ENCODE results near the gene PRRX2. TPM values are rescaled to one million over a fixed set of nuclear protein-coding genes. Genes with fewer than 3 reads are reported as not detected.

The PRRX2 gene
- total RNA-seq, 1 donor from 2014 or later, result 112 TPM

GRCh38 chr9:129762985-129763926 is 97.8 kb downstream of the PRRX2 start:
- intact Hi-C loops (cut with DNase I), result no loop called here
- no peak overlapping the region for H3K27ac ChIP-seq
- H3K9me3 ChIP-seq, result no peaks in the 10 kb centered on the region
- H3K4me3 ChIP-seq, result no peak overlapping the region
- H3K27me3 ChIP-seq, result no peaks in the 10 kb centered on the region
- no peaks in the 10 kb centered on the region for H3K4me1 ChIP-seq
- DNase-seq (ENCODE audit: low spot score in 2 of 2), result no peak
- no peaks in the 10 kb centered on the region for H3K36me3 ChIP-seq
- TF ChIP-seq, protein P1, sequence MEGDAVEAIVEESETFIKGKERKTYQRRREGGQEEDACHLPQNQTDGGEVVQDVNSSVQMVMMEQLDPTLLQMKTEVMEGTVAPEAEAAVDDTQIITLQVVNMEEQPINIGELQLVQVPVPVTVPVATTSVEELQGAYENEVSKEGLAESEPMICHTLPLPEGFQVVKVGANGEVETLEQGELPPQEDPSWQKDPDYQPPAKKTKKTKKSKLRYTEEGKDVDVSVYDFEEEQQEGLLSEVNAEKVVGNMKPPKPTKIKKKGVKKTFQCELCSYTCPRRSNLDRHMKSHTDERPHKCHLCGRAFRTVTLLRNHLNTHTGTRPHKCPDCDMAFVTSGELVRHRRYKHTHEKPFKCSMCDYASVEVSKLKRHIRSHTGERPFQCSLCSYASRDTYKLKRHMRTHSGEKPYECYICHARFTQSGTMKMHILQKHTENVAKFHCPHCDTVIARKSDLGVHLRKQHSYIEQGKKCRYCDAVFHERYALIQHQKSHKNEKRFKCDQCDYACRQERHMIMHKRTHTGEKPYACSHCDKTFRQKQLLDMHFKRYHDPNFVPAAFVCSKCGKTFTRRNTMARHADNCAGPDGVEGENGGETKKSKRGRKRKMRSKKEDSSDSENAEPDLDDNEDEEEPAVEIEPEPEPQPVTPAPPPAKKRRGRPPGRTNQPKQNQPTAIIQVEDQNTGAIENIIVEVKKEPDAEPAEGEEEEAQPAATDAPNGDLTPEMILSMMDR (IDR thresholded peaks at IDR 0.05), result no peak

DNA sequence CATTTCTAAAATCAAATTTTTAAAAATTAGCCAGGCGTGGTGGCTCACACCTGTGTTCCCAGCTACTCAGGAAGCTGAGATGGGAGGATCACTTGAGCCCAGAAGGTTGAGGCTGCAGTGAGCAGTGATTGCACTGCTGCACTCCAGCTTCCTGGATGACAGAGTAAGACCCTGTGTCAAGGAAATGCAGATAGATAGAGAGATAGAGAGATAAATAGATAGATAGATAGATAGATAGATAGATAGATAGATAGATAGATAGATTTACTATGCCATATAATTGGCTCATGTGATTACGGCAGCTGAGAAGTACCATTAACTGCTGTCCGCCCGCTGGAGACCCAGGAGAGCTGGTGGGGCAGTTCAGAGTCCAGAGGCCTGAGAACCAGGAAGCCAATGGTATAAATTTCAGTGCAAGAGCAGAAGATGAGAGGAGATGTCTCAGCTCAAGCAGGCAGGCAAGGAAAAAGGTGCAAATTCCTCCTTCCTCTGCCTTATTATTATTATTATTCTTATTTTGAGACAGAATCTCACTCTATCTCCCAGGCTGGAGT is 100.4 kb downstream of the PRRX2 start:
- Histone ChIP-seq H3K9me3 (no peaks in the 10 kb centered on the region), H3K27me3 (no peaks in the 10 kb centered on the region), H3K27ac (no peak overlapping the region), H3K36me3 (no peaks in the 10 kb centered on the region), H3K4me3 (no peak overlapping the region), H3K4me1 (no peaks in the 10 kb centered on the region)
- intact Hi-C loops (cut with DNase I), result no loop called here
- DNase-seq (ENCODE audit: low spot score in 2 of 2), result no peak
- TF ChIP-seq, protein P1 (IDR thresholded peaks at IDR 0.05), result no peak

GRCh38 chr9:129768486-129768885 is 103.0 kb downstream of the PRRX2 start:
- Histone ChIP-seq H3K9me3 (no peaks in the 10 kb centered on the region), H3K4me3 (no peak overlapping the region), H3K27ac (no peak overlapping the region), H3K4me1 (no peaks in the 10 kb centered on the region), H3K36me3 (no peaks in the 10 kb centered on the region), H3K27me3 (no peaks in the 10 kb centered on the region)
- intact Hi-C loops (cut with DNase I), result no loop called here
- no peak for DNase-seq (ENCODE audit: low spot score in 2 of 2)
- TF ChIP-seq, protein P1 (IDR thresholded peaks at IDR 0.05), result no peak

GRCh38 chr9:129769669-129770068 is 104.2 kb downstream of the PRRX2 start:
- Histone ChIP-seq H3K36me3 (no peaks in the 10 kb centered on the region), H3K4me3 (no peak overlapping the region), H3K9me3 (no peaks in the 10 kb centered on the region), H3K27me3 (no peaks in the 10 kb centered on the region), H3K4me1 (no peaks in the 10 kb centered on the region), H3K27ac (no peak overlapping the region)
- DNase-seq (ENCODE audit: low spot score in 2 of 2), result no peak
- intact Hi-C loops (cut with DNase I), result no loop called here
- TF ChIP-seq, protein P1 (IDR thresholded peaks at IDR 0.05), result no peak

GRCh38 chr9:129770741-129771140 is 105.3 kb downstream of the PRRX2 start:
- intact Hi-C loops (cut with DNase I), result no loop called here
- no peaks in the 10 kb centered on the region for H3K4me1 ChIP-seq
- no peak overlapping the region for H3K4me3 ChIP-seq
- H3K27me3 ChIP-seq, result no peaks in the 10 kb centered on the region
- DNase-seq (ENCODE audit: low spot score in 2 of 2), result no peak
- no peaks in the 10 kb centered on the region for H3K36me3 ChIP-seq
- H3K9me3 ChIP-seq, result no peaks in the 10 kb centered on the region
- TF ChIP-seq, protein P1 (IDR thresholded peaks at IDR 0.05), result no peak
- H3K27ac ChIP-seq, result no peak overlapping the region

Other genes starting within 250 kb of the PRRX2 start
- gene C9orf50, start 44.5 kb upstream of the PRRX2 start, total RNA-seq, result not detected
- 6.9 TPM for gene NTMT1, start 39.5 kb upstream of the PRRX2 start, total RNA-seq
- gene ASB6, start 23.5 kb upstream of the PRRX2 start, total RNA-seq, result 29.7 TPM
- gene PTGES, start 87.4 kb downstream of the PRRX2 start, total RNA-seq, result 8.9 TPM
- gene TOR1B, start 137.5 kb downstream of the PRRX2 start, total RNA-seq, result 51.7 TPM
- 67.7 TPM for gene TOR1A, start 158.5 kb downstream of the PRRX2 start, total RNA-seq
- gene C9orf78, start 169.6 kb downstream of the PRRX2 start, total RNA-seq, result 19.2 TPM
- gene USP20, start 169.8 kb downstream of the PRRX2 start, total RNA-seq, result 34.0 TPM